ENCODE data around the gene BLOC1S3. TPM values are rescaled to one million over a fixed set of nuclear protein-coding genes. Genes with fewer than 3 reads are reported as not detected.
A peak's percentile ranks its signal among the peaks of the same experiment; 100 is the strongest.

The BLOC1S3 gene
- total and polyA plus RNA-seq, 2 of the 13 experiments (the other 11 are each of a cell fraction or from before 2014, with no cell fraction given), result 4.3 to 4.8 TPM

DNA sequence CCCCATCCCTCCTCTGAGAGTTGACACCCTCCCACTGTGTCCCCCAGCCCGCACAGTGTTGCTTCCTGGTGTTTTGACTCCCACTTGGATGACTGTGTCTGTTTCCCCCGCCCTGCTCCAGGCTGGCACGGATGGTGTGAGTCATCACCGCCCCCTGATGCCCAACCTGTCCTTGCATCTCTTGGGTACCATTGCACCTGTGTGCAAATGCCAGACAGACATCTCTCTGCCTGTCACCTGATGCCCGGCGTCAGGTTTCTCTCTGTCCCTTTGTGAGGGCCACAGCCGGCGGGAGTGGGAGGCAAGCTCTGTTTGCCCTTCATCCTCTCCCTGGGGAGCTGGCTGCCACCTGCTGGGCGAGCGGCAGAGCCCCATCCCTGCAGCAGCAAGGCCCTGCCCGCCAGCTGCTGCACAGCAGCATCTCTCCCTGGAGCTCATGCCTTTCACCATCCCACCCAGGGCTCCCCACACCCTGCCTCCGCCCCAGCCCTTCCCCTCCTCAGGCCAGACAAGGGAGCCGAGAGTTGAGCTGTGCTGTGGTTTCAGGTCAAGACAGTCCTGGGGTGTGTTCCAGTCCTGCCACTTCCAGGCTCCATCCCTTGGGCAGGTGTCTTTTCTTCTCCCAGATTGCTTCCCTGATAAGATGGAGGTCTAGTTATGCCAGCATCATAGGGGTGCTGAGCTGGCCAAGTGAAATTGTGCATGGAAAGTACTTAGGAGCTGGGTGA, 47.5 kb upstream of the BLOC1S3 start (continued):
- TF ChIP-seq, protein P1, sequence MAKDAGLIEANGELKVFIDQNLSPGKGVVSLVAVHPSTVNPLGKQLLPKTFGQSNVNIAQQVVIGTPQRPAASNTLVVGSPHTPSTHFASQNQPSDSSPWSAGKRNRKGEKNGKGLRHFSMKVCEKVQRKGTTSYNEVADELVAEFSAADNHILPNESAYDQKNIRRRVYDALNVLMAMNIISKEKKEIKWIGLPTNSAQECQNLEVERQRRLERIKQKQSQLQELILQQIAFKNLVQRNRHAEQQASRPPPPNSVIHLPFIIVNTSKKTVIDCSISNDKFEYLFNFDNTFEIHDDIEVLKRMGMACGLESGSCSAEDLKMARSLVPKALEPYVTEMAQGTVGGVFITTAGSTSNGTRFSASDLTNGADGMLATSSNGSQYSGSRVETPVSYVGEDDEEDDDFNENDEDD (CRISPR knock-in tag; IDR thresholded peaks at IDR 0.05; ENCODE audit: borderline replicate concordance), result no peak
- TF ChIP-seq ZNF33B (CRISPR knock-in tag; IDR thresholded peaks at IDR 0.05), result no peak
- TF ChIP-seq MAZ (IDR thresholded peaks at IDR 0.05; ENCODE audit: borderline replicate concordance, low read depth, low read length), result peak; percentile 18; the same call in 1 of the 2 replicates
- TF ChIP-seq MAZ (CRISPR knock-in tag; IDR thresholded peaks at IDR 0.05; ENCODE audit: low read depth), result no peak
- TF ChIP-seq, protein P2, sequence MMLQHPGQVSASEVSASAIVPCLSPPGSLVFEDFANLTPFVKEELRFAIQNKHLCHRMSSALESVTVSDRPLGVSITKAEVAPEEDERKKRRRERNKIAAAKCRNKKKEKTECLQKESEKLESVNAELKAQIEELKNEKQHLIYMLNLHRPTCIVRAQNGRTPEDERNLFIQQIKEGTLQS (CRISPR knock-in tag; IDR thresholded peaks at IDR 0.05), result peak; percentile 13; the same call in 1 of the 2 replicates
- TF ChIP-seq ZNF446 (CRISPR knock-in tag; IDR thresholded peaks at IDR 0.05), result no peak
- no peak for TF ChIP-seq ZNF83 (CRISPR knock-in tag; IDR thresholded peaks at IDR 0.05; ENCODE audit: borderline replicate concordance)
- TF ChIP-seq MTF2 (CRISPR knock-in tag; IDR thresholded peaks at IDR 0.05; ENCODE audit: borderline replicate concordance), result no peak
- TF ChIP-seq TCF7 (IDR thresholded peaks at IDR 0.05; ENCODE audit: low read depth), result no peak
- no peak for TF ChIP-seq ZFP36L1 (CRISPR knock-in tag; IDR thresholded peaks at IDR 0.05)
- no peak for TF ChIP-seq NR2C2 (CRISPR knock-in tag; IDR thresholded peaks at IDR 0.05; ENCODE audit: borderline replicate concordance)
- peak; percentile 64; the same call in 1 of the 2 replicates for TF ChIP-seq SIX4 (CRISPR knock-in tag; IDR thresholded peaks at IDR 0.05)
- TF ChIP-seq PLRG1 (conservative IDR thresholded peaks at IDR 0.05), result no peak
- TF ChIP-seq, protein P3, sequence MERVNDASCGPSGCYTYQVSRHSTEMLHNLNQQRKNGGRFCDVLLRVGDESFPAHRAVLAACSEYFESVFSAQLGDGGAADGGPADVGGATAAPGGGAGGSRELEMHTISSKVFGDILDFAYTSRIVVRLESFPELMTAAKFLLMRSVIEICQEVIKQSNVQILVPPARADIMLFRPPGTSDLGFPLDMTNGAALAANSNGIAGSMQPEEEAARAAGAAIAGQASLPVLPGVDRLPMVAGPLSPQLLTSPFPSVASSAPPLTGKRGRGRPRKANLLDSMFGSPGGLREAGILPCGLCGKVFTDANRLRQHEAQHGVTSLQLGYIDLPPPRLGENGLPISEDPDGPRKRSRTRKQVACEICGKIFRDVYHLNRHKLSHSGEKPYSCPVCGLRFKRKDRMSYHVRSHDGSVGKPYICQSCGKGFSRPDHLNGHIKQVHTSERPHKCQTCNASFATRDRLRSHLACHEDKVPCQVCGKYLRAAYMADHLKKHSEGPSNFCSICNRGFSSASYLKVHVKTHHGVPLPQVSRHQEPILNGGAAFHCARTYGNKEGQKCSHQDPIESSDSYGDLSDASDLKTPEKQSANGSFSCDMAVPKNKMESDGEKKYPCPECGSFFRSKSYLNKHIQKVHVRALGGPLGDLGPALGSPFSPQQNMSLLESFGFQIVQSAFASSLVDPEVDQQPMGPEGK (CRISPR knock-in tag; IDR thresholded peaks at IDR 0.05), result peak; percentile 47
- TF ChIP-seq MEIS2 (CRISPR knock-in tag; IDR thresholded peaks at IDR 0.05), result no peak
- TF ChIP-seq ZC3H13 (CRISPR knock-in tag; IDR thresholded peaks at IDR 0.05), result no peak
- TF ChIP-seq NCOR1 (IDR thresholded peaks at IDR 0.05; ENCODE audit: borderline replicate concordance, low read length), result no peak
- TF ChIP-seq POLR2AphosphoS5 (IDR thresholded peaks at IDR 0.05; ENCODE audit: low read depth, low read length), result no peak
- TF ChIP-seq, protein P4, sequence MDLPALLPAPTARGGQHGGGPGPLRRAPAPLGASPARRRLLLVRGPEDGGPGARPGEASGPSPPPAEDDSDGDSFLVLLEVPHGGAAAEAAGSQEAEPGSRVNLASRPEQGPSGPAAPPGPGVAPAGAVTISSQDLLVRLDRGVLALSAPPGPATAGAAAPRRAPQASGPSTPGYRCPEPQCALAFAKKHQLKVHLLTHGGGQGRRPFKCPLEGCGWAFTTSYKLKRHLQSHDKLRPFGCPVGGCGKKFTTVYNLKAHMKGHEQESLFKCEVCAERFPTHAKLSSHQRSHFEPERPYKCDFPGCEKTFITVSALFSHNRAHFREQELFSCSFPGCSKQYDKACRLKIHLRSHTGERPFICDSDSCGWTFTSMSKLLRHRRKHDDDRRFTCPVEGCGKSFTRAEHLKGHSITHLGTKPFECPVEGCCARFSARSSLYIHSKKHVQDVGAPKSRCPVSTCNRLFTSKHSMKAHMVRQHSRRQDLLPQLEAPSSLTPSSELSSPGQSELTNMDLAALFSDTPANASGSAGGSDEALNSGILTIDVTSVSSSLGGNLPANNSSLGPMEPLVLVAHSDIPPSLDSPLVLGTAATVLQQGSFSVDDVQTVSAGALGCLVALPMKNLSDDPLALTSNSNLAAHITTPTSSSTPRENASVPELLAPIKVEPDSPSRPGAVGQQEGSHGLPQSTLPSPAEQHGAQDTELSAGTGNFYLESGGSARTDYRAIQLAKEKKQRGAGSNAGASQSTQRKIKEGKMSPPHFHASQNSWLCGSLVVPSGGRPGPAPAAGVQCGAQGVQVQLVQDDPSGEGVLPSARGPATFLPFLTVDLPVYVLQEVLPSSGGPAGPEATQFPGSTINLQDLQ (CRISPR knock-in tag; IDR thresholded peaks at IDR 0.05), result no peak
- no peak for TF ChIP-seq RFX1 (IDR thresholded peaks at IDR 0.05)
- TF ChIP-seq ZNF570 (CRISPR knock-in tag; IDR thresholded peaks at IDR 0.05; ENCODE audit: borderline replicate concordance), result no peak
- no peak for TF ChIP-seq ZNF256 (CRISPR knock-in tag; conservative IDR thresholded peaks at IDR 0.05)
- TF ChIP-seq SAP130 (CRISPR knock-in tag; IDR thresholded peaks at IDR 0.05; ENCODE audit: low read depth), result peak; percentile 45
- TF ChIP-seq TGIF2 (CRISPR knock-in tag; IDR thresholded peaks at IDR 0.05), result no peak

All from HepG2 (cell line).